Astrocyte of the hippocampus (primary cell): ENCODE data around the gene RANBP9.

Experiments used
- DNase-seq: peaks from one replicate; pipeline ENCODE4 v3.0.0; 2011; ENCODE audit warnings: low read depth, low spot score

Gene RANBP9

GRCh38 chr6:13653296-13653695, 58.3 kb downstream of the RANBP9 start:
- peak; percentile 20 for DNase-seq

GRCh38 chr6:13649393-13649792, 62.2 kb downstream of the RANBP9 start:
- no peak for DNase-seq

- DNase-seq: no peak
Observed at GRCh38 chr6:13648850-13649249, 62.8 kb downstream of the RANBP9 start.

GRCh38 chr6:13643125-13643524, 68.5 kb downstream of the RANBP9 start:
- no peak for DNase-seq

- DNase-seq: no peak
Observed at GRCh38 chr6:13641315-13641714, 70.3 kb downstream of the RANBP9 start.

- DNase-seq: no peak
Observed at GRCh38 chr6:13638626-13639025, 73.0 kb downstream of the RANBP9 start.

- no peak for DNase-seq
Observed at GRCh38 chr6:13638014-13638413, 73.6 kb downstream of the RANBP9 start.

GRCh38 chr6:13635948-13636658, 75.5 kb downstream of the RANBP9 start:
- DNase-seq: no peak

- no peak for DNase-seq
Observed at GRCh38 chr6:13633343-13633742, 78.3 kb downstream of the RANBP9 start.

GRCh38 chr6:13630499-13630898, 81.1 kb downstream of the RANBP9 start:
- no peak for DNase-seq

- DNase-seq: no peak
Observed at GRCh38 chr6:13629459-13630116, 82.0 kb downstream of the RANBP9 start.

GRCh38 chr6:13624871-13625288, 86.8 kb downstream of the RANBP9 start:
- peak; percentile 50 for DNase-seq

GRCh38 chr6:13617066-13617465, 94.6 kb downstream of the RANBP9 start:
- no peak for DNase-seq

GRCh38 chr6:13615792-13616120, 95.9 kb downstream of the RANBP9 start:
- DNase-seq: peak; percentile 61

- peak; percentile 99 for DNase-seq
Observed at GRCh38 chr6:13614926-13615791, 96.5 kb downstream of the RANBP9 start, which contains the start of gene NOL7. TSS of gene NOL7 (plus strand) at chr6:13615335. CDS start at chr6:13615359, 24 bp downstream.

- DNase-seq: peak; percentile 75
Observed at GRCh38 chr6:13614126-13614925, 97.3 kb downstream of the RANBP9 start.

GRCh38 chr6:13613029-13613594, 98.5 kb downstream of the RANBP9 start:
- no peak for DNase-seq

- no peak for DNase-seq
Observed at GRCh38 chr6:13611715-13612114, 99.9 kb downstream of the RANBP9 start.

GRCh38 chr6:13605634-13606033, 106.0 kb downstream of the RANBP9 start:
- no peak for DNase-seq

GRCh38 chr6:13604546-13605416, 106.9 kb downstream of the RANBP9 start:
- DNase-seq: peak; percentile 23
